Fibroblast of skin of right biceps (primary cell): ENCODE results near the gene WT1.
"Not testable (repeated sequence)": the region's sequence is repeated elsewhere in the genome, so short reads cannot be mapped to it uniquely, and the experiment has no call there.

Source experiments
- DNase-seq: peaks from one replicate; pipeline ENCODE4 v3.0.0-alpha.2; 2013

The WT1 gene

GRCh38 chr11:32435511-32435941, at the start of gene WT1:
WT1 (minus strand) TSS chr11:32435539.
- no peak for DNase-seq

- DNase-seq, result no peak
These were observed 44.0 kb upstream of the WT1 start for GRCh38 chr11:32479291-32479690.

- DNase-seq, result no peak
These were observed 43.0 kb upstream of the WT1 start for GRCh38 chr11:32478277-32478731.

DNA sequence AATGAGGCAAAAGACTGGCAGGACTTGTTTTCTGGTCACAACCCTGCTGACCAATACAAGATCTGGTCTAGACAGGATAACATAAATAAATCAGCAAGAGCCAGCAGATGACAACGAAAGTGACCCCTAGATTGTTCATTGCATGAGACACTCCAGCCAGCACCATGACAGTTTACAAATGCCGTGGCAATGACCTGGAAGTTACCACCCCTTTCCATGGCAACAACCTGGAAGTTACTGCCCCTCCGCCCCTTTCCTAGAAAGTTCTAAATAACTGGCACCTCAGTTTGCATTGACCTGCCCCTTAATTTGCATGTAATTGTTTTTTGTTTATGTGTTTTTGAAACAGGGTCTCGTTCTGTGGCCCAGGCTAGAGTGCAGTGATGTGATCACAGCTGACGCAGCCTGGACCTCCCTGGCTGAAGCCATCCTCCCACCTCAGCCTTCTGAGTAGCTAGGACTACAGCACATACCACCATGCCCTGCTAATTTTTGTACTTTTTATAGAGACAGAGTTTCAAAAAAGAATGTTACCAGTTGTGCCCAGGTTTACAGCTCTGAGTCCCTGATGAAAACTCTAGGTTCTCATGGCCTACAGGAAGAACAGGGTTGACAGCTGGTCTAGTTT, 38.1 kb upstream of the WT1 start:
- DNase-seq, result no peak

DNA sequence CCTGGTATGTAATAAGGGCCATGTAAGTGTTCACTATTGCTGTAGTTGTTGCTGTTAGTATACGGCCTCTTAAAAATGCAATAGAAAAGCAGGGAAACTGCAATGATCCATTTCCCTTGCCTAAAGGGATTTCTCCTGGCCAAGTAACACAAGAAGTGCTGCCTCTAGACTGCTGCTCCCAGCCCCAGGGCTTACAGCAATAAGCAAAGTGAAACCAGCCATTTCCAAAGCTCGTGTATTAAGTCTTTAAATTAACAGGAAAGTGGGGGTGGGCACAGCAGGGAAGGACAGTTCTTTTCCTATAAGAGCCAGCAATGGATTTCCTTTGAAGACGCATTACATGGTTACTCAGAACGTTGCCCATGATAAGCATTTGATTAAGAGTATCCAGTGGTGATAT, 36.9 kb upstream of the WT1 start:
- DNase-seq, result no peak

DNA sequence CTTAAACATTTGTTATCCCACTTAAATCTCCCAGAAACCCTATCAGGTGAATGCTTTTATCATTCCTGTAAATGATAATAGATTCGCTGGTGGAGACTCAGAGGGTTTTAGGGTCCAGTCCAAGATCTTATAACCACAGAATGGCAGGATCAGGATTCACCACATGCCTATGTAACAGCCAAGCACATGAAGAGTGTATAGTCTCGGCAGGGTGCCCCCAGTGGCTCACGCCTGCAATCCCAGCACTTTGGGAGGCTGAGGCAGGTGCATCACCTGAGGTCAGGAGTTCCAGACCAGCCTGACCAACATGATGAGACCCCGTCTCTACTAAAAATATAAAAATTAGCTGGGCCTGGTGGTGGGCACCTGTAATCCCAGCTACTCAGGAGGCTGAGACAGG, 36.2 kb upstream of the WT1 start:
- DNase-seq, result not testable (repeated sequence)

DNA sequence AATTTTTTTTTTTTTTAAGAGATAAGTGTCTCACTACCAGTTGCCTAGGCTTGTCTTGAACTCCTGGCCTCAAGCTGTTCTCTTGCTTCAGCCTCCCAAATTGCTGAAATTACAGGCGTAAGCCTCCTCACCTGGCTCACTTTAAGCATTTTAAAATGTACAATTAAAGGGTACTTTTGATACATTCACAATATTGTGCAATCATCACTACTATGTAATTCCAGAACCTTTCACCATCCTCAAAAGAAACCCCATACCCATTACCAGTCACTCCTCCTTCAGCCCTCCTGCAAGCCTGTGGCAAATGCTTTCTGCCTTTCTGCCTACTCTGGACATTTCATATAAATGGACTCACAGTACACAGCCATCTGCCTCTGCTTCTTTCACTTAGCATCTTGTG, 34.5 kb upstream of the WT1 start:
- DNase-seq, result no peak

GRCh38 chr11:32466279-32466915, 31.1 kb upstream of the WT1 start:
- no peak for DNase-seq

- no peak for DNase-seq
These were observed 28.7 kb upstream of the WT1 start for GRCh38 chr11:32464078-32464477.

- no peak for DNase-seq
These were observed 26.8 kb upstream of the WT1 start for GRCh38 chr11:32462011-32462690.

DNA sequence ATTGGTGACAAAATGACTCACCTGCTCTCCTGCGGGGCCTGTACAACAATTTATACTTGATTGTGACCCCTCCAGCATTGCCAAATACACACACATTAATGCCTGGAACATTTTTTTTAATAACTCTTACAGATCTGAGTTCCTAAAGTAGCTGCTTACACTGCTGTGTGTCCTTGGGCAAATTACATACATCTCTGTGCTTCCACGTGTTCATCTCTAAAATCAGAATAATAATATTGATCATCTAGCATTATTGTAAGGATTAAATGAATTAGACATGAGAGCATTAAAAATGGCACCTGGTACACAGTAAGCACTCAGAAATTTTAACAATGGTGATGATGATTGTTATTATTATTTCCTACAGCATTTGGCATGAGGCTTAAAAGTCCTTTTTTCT, 21.5 kb upstream of the WT1 start:
- no peak for DNase-seq

- no peak for DNase-seq
These were observed 19.7 kb upstream of the WT1 start for GRCh38 chr11:32454993-32455392.

- no peak for DNase-seq
These were observed 16.5 kb upstream of the WT1 start for GRCh38 chr11:32451808-32452207.

- DNase-seq, result no peak
These were observed 15.0 kb upstream of the WT1 start for GRCh38 chr11:32450372-32450771.

DNA sequence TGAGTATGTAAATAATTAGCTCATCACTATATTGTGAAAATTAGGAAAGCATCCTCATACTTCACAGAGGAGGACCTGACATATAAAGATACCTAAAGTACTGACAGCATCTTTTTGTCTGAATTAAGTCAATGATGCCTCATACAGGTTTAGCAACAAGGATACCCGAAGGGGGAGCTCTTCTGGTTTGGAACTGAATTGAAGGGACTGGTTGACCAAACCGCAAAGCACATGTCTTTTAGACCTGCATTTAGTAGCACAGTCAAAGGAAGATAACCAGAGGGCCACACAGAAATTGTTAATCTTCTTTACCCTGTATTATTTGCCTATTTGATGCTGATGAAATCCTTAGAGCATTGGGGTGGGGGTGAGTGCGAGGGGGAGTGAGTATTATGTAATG, 12.9 kb upstream of the WT1 start:
- DNase-seq, result no peak

DNA sequence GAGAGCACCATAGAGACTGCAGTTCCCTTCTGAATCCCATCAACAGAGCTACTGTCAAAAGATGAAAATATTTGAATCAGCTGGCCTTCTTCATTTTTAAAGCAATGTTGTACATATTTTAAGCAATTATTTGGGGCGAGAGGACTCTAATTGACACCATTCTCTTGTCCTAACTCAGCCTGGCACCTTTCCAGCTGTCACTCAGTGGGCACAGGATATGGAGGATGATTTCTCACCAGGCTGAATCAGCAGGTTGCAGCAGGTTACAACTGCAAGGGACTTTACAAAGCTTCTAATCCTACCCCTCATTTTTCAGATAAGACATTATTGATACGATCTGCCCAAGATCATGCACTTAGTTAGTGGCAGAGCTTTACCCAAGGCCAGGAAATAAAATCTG, 11.9 kb upstream of the WT1 start:
- DNase-seq, result no peak

DNA sequence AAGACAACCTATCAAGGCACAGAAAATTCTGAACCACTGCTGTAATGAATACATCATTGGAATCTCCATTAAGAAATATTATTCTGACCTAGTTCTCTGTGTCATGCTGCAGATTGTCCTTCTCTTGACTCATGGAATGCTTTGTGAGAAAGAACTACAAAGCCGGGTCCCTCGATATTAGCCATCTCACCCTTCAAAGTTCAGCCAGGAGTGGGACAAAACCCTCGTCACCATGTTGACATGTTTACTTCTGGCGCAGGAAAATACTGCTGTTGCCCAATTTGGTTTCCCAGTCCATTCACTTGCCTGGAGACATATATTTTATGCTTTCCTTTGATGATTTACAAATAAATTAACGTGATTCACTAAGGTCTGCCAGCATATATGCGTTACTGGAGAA, 10.9 kb upstream of the WT1 start:
- DNase-seq, result no peak

DNA sequence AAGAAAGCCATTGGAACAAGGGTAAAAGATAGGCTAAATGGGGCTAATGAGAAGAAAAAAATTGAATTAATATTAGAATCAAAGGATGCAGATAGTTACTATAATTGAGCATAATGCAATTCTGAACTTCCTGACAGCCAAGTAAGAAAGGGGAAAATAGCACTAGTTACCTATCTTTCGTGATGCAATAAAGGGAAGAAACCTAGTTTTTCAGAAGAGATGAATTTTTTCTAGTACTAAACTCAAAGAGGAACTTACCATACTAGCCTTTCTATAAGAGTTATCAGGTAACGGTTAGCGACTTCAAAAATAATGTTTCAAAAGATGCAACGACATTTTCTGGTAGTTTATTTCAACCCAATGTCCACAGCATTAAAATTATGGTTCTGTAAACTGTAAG, 8.8 kb upstream of the WT1 start:
- DNase-seq, result no peak

DNA sequence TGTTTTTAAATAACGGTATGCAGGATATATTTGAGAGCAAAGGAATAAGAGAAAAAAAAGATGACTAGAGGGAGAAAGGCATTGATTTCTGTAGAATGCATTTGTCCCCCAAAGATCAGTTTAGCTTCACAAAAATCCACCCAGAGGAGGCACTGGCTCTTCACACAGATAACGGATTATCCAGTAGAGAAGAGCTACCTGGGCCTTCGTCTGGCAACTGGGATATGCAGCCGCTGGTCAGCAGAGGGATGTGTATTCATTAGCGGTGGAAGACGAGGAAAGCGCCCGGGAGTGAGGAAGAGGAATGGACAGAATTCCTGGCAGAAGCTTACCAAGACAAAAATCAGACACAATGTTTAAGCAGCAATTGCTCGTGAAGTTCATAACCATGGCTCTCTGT, 5.6 kb upstream of the WT1 start:
- no peak for DNase-seq

DNA sequence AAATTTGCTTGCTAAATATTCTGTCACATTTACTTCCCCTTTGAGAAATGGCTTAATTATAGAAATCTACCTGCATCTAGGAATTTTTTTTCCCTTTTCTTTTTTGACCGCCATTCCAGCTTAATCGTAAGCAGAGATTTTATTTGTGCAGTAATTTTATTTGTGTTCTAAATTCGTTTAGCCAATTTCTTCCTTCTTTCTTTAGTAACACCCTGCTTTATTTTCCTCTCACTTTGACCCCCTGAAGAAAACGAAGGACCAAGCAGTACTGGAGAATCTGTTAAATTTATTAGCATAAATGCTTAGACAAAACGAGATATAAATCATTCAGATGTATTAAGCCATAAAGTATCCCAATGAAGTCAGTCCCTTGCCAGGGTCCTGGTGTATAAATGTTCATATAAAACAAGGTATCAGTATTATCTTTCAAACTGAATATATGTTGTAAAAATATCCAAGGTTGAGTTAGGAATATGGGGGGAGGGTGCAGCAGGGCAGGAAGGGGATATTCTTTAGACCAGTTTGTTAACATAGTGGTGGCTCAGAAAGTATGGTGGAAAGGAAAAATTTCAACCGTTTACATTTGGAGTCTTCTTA, 5.1 kb upstream of the WT1 start:
- no peak for DNase-seq

DNA sequence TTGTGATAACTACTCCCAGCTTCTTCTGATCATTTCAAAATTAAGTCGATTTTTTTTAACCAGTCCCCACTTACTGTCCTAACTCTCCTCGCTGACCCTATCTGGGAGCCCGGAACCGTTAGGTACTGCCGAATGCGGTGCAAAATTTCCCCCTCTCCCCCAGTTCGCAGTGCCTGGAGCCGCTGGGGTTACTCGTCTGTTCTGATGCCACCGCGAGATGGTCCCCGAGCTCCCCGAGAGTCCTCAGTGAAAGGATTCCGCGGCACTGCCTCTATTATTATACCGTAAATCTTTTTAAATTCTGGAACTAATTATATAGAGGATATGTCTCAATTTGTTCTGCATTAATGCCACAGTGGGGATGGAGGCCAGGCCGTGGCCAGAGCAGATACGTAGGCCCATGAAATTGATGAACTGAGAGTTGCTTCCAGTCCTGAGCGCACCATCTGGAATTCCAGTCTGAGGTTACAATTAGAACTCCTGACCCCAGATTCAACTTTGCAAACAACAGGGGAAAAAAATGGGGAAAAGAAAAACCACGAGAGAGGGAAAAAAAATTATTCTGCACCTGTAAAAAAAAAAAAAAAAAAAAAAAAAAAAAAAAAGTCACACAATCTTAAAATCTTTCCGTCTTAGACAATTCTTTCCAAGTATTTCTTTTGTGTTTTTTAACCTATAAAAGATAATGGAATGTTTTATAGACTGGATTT, 4.3 kb upstream of the WT1 start:
- no peak for DNase-seq

DNA sequence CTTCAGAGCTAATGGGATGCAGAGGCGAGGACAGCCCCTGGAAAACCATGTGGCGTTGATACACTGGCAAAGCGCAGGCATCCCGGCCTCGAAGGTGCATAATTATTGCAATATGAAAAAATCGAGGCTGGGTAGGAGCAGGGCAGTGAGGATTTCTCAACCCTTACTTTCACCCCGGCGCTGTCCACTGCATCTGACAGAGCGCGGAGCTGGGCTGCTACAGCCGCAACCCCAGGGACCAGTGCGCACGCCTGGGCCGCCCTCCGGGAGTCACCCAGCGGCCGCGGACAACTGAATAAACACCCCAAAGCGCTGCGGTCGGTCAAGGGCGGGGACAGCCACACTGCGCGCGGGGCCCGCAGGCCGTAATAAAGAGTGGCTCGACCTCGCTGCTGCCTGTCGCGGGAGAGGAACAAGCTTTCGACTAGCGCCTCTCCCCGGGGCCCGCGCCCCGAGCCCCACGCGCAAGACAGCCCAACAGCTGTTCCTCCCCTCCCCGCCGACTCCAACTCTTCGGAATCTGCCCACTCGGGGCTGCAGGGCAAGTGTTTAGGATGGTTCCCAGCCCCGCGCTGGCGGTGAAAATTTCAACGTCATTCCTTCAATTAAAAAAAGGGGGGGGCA, 3.6 kb upstream of the WT1 start:
- no peak for DNase-seq

DNA sequence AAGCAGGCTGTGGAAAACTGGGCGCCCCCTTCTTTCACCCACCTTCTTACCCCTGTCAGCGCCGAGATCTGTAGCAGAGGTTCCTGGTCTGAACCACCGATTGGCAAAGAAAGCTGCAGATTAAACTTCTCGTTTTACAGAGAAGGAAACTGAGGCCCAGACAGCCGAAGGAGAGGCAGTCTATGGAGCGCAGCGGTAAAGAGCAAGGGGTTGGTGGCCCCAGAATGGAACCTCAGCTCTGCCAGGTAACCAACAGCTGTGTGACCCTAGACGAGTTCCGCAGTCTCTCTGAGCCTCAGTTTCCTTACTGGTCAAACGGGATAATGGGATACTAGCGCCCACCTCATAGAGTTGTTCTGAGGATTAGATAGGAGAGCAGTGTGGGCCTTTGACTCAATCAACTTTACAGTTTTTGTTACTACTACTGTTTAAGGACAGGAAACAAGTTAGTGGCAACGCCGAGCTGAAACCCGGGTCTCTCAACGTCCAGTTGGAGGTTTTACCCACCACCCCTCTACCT, 3.1 kb upstream of the WT1 start:
- DNase-seq, result no peak
